Esophagus squamous epithelium (tissue), 4 donors: ENCODE results near the gene FGF14.

Experiments used
- CTCF ChIP-seq, 6 experiments: fragments of 450-650 bp in 4 of 6; fragments of 200-600 bp in 2 of 6; sonication (generic) in 2 of 6; IDR thresholded peaks; one replicate each; pipeline ENCODE4 v1.5.1; 2016 to 2019; ENCODE audit warnings: antibody characterized with exemption in 6 of 6, mild to moderate bottlenecking in 4 of 6, moderate library complexity in 4 of 6
- POLR2A ChIP-seq, 4 donors: fragments of 450-650 bp; IDR thresholded peaks; one replicate each; pipeline ENCODE4 v1.6.1; 2017; ENCODE audit warnings: antibody characterized with exemption in 4 of 4, mild to moderate bottlenecking in 4 of 4, moderate library complexity in 3 of 4

- TF ChIP-seq CTCF (IDR thresholded peaks at IDR 0.05) (no peak), POLR2A (IDR thresholded peaks at IDR 0.05) (no peak)
These were observed 508.8 kb downstream of the FGF14 start for GRCh38 chr13:101893021-101893420.
